DND-41 (cell line): ENCODE measurements around the gene DENND11.

Experiments
- EZH2 ChIP-seq: IDR thresholded peaks from 3 replicates; pipeline ENCODE4 v1.6.1; 2012; ENCODE audit warnings: borderline replicate concordance, low read depth, mild to moderate bottlenecking, moderate library complexity, low read length, inconsistent platforms; ENCODE audit not compliant: severe bottlenecking
- TF ChIP-seq, protein P1 (sequence below): IDR thresholded peaks from 2 replicates; pipeline ENCODE4 v1.5.1; 2012; ENCODE audit warnings: borderline replicate concordance, low read length, moderate library complexity, mild to moderate bottlenecking; ENCODE audit not compliant: poor library complexity, severe bottlenecking; ENCODE audit errors: extremely low read depth

DNA sequence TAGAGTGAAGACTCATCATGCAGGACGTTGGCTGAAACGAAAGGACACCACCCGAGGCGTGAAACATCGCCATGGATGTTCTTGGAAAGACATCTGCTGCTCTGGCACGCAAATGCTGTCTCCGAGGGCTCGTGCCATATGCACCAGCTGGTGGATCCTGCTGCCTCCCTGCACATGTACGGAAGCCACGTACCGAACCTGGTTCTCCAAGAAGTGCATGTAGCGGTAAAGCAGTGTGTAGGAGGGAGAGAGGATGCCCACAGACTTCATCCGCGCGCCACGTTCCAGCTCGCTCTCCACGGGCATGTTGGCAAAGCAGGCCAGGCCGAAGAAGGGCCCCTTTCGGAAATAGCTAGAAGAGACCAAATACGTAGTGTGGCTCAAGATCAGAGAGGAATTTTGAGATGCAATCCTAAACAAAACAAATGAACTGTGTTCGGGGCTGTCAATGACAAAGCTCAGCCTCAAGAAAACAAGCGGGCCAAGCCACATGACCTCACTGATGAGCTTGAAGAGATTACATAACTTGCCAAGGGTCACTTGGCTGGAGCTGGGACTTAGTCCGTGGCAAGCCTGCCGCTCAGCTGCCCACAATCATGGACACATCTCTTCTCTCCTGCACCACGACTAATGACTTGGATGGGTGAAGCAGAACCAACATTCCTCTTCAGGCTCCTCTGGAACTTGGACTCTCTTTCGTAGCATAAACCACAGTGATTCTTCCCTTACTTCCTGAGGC is 16.5 kb downstream of the DENND11 start:
- TF ChIP-seq, protein P1, sequence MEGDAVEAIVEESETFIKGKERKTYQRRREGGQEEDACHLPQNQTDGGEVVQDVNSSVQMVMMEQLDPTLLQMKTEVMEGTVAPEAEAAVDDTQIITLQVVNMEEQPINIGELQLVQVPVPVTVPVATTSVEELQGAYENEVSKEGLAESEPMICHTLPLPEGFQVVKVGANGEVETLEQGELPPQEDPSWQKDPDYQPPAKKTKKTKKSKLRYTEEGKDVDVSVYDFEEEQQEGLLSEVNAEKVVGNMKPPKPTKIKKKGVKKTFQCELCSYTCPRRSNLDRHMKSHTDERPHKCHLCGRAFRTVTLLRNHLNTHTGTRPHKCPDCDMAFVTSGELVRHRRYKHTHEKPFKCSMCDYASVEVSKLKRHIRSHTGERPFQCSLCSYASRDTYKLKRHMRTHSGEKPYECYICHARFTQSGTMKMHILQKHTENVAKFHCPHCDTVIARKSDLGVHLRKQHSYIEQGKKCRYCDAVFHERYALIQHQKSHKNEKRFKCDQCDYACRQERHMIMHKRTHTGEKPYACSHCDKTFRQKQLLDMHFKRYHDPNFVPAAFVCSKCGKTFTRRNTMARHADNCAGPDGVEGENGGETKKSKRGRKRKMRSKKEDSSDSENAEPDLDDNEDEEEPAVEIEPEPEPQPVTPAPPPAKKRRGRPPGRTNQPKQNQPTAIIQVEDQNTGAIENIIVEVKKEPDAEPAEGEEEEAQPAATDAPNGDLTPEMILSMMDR = no peak
- no peak for TF ChIP-seq EZH2
